ENCODE measurements around the gene NFATC3.

Gene NFATC3

GRCh38 chr16:68147444-68147843 is 62.3 kb downstream of the NFATC3 start:
- TF ChIP-seq CEBPB (IDR thresholded peaks at IDR 0.05) = no peak
- no peak for TF ChIP-seq TCF12 (IDR thresholded peaks at IDR 0.05; ENCODE audit: low read depth)
- no peak for TF ChIP-seq TEAD4 (IDR thresholded peaks at IDR 0.05)
- TF ChIP-seq USF1 (IDR thresholded peaks at IDR 0.05) = no peak
- no peak for TF ChIP-seq RAD21 (IDR thresholded peaks at IDR 0.05; ENCODE audit: low read depth)
- no peak for TF ChIP-seq REST (IDR thresholded peaks at IDR 0.05; ENCODE audit: low read depth)
- TF ChIP-seq NFIC (IDR thresholded peaks at IDR 0.05) = no peak
- no peak for TF ChIP-seq CREB1 (IDR thresholded peaks at IDR 0.05; ENCODE audit: low read depth)
- no peak for TF ChIP-seq YY1 (IDR thresholded peaks at IDR 0.05; ENCODE audit: low read depth)
- TF ChIP-seq EGR1 (IDR thresholded peaks at IDR 0.05) = no peak
- TF ChIP-seq MAX (IDR thresholded peaks at IDR 0.05) = no peak
- no peak for TF ChIP-seq EP300 (IDR thresholded peaks at IDR 0.05; ENCODE audit: borderline replicate concordance)
- TF ChIP-seq FOXM1 (IDR thresholded peaks at IDR 0.05; ENCODE audit: borderline replicate concordance, low read depth) = no peak
- no peak for TF ChIP-seq ZBTB7A (IDR thresholded peaks at IDR 0.05; ENCODE audit: low read depth)
- TF ChIP-seq TAF1 (IDR thresholded peaks at IDR 0.05; ENCODE audit: low read depth) = no peak

GRCh38 chr16:68149596-68149995 is 64.4 kb downstream of the NFATC3 start:
- TF ChIP-seq TAF1 (IDR thresholded peaks at IDR 0.05; ENCODE audit: low read depth) = no peak
- TF ChIP-seq TCF12 (IDR thresholded peaks at IDR 0.05; ENCODE audit: low read depth) = no peak
- no peak for TF ChIP-seq MAX (IDR thresholded peaks at IDR 0.05)
- no peak for TF ChIP-seq NFIC (IDR thresholded peaks at IDR 0.05)
- TF ChIP-seq RAD21 (IDR thresholded peaks at IDR 0.05; ENCODE audit: low read depth) = no peak
- no peak for TF ChIP-seq EGR1 (IDR thresholded peaks at IDR 0.05)
- TF ChIP-seq TEAD4 (IDR thresholded peaks at IDR 0.05) = no peak
- TF ChIP-seq YY1 (IDR thresholded peaks at IDR 0.05; ENCODE audit: low read depth) = no peak
- no peak for TF ChIP-seq EP300 (IDR thresholded peaks at IDR 0.05; ENCODE audit: borderline replicate concordance)

- TF ChIP-seq NFIC (IDR thresholded peaks at IDR 0.05) (no peak), FOXM1 (IDR thresholded peaks at IDR 0.05; ENCODE audit: borderline replicate concordance, low read depth) (no peak), MAX (IDR thresholded peaks at IDR 0.05) (no peak), YY1 (IDR thresholded peaks at IDR 0.05; ENCODE audit: low read depth) (no peak), REST (IDR thresholded peaks at IDR 0.05; ENCODE audit: low read depth) (no peak), CREB1 (IDR thresholded peaks at IDR 0.05; ENCODE audit: low read depth) (no peak), USF1 (IDR thresholded peaks at IDR 0.05) (no peak), TEAD4 (IDR thresholded peaks at IDR 0.05) (no peak), TAF1 (IDR thresholded peaks at IDR 0.05; ENCODE audit: low read depth) (no peak), EP300 (IDR thresholded peaks at IDR 0.05; ENCODE audit: borderline replicate concordance) (no peak), CEBPB (IDR thresholded peaks at IDR 0.05) (no peak), EGR1 (IDR thresholded peaks at IDR 0.05) (no peak), RAD21 (IDR thresholded peaks at IDR 0.05; ENCODE audit: low read depth) (no peak), ZBTB7A (IDR thresholded peaks at IDR 0.05; ENCODE audit: low read depth) (no peak), TCF12 (IDR thresholded peaks at IDR 0.05; ENCODE audit: low read depth) (no peak)
These were observed 70.3 kb downstream of the NFATC3 start for GRCh38 chr16:68155425-68155824.

GRCh38 chr16:68162413-68162812 is 77.2 kb downstream of the NFATC3 start:
- no peak for TF ChIP-seq TEAD4 (IDR thresholded peaks at IDR 0.05)
- TF ChIP-seq RAD21 (IDR thresholded peaks at IDR 0.05; ENCODE audit: low read depth) = no peak
- no peak for TF ChIP-seq USF1 (IDR thresholded peaks at IDR 0.05)
- no peak for TF ChIP-seq CREB1 (IDR thresholded peaks at IDR 0.05; ENCODE audit: low read depth)
- no peak for TF ChIP-seq REST (IDR thresholded peaks at IDR 0.05; ENCODE audit: low read depth)
- TF ChIP-seq EGR1 (IDR thresholded peaks at IDR 0.05) = no peak
- TF ChIP-seq TCF12 (IDR thresholded peaks at IDR 0.05; ENCODE audit: low read depth) = no peak
- no peak for TF ChIP-seq FOXM1 (IDR thresholded peaks at IDR 0.05; ENCODE audit: borderline replicate concordance, low read depth)
- no peak for TF ChIP-seq MAX (IDR thresholded peaks at IDR 0.05)
- no peak for TF ChIP-seq YY1 (IDR thresholded peaks at IDR 0.05; ENCODE audit: low read depth)
- TF ChIP-seq NFIC (IDR thresholded peaks at IDR 0.05) = no peak
- no peak for TF ChIP-seq ZBTB7A (IDR thresholded peaks at IDR 0.05; ENCODE audit: low read depth)
- TF ChIP-seq TAF1 (IDR thresholded peaks at IDR 0.05; ENCODE audit: low read depth) = no peak
- no peak for TF ChIP-seq EP300 (IDR thresholded peaks at IDR 0.05; ENCODE audit: borderline replicate concordance)
- no peak for TF ChIP-seq CEBPB (IDR thresholded peaks at IDR 0.05)
